ENCODE results near the gene STARD3.

GRCh38 chr17:39597372-39598046 lies 39.4 kb upstream of the STARD3 start:
- no peak for TF ChIP-seq POLR2A (IDR thresholded peaks at IDR 0.05)
- no peak for TF ChIP-seq CTCF (IDR thresholded peaks at IDR 0.05)

Data from Peyer's patch (tissue), 4 donors.